GM18870 (cell line): ENCODE measurements around the gene BCAT1.
"Not testable (repeated sequence)": the region's sequence is repeated elsewhere in the genome, so short reads cannot be mapped to it uniquely, and the experiment has no call there.

Experiments used
- ATAC-seq: cut with Tn5 transposase; IDR thresholded peaks from one replicate; pipeline ENCODE4 v1.9.1; 2021; ENCODE audit warnings: moderate library complexity; ENCODE audit not compliant: unreplicated experiment

Gene BCAT1

DNA sequence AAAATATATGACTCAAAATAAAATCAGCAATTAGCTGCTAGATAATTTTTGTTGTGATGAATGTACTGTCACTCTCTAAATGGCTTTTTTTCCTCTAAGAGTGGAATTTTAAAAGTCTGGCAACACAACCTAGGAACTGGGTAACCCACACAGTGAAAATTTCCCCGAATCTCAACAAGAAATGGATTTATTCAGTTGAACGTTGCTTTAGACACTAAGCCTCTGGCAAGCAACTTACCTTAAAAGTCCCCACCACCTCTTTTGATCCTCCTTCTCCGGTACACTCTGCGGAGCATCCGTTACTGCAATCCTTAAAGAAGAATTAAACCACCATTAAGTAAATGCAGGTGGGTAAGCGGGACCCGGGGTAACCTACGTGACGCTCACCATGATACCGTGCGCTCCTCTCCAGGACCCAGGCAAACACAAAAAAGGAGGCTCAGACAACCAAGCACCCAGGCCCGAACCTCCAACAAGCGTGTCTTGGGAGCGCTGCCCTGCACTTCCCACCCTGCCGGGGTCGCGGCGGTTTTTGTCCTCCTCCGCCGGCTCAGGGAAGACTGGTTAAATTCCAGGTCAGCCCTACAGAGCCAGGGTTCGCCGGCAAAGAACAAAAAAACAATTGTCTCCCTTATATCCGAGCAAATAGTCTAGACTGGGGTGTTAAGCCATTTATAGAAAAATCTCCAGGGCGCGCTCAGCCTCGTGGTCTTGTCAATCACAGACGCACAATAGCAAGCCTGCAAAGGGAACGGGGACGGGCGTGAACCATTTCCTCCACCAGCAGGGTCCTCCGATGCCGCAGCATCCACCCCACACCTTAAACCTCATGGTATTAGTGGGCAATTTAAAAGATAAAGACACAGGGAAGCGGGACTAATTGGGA is 47.1 kb downstream of the BCAT1 start:
- no peak for ATAC-seq

DNA sequence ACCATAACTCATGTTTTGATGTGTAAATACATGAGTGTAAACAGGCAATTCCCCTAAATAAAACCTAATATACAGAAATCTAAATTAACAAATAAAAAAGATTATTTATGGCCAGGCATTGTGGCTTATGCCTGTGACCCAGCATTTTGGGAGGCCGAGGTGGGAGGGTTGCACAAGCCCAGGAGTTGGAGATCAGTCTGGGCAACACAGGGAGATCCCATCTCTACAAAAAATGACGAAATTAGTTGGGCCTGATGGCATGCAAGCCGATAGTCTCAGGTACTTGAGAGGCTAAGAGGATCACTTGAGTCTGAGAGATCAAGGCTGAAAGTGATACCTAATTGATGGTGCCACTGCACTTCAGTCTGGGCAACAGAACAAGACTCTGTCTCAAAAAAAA is 48.7 kb downstream of the BCAT1 start:
- ATAC-seq, result no peak

DNA sequence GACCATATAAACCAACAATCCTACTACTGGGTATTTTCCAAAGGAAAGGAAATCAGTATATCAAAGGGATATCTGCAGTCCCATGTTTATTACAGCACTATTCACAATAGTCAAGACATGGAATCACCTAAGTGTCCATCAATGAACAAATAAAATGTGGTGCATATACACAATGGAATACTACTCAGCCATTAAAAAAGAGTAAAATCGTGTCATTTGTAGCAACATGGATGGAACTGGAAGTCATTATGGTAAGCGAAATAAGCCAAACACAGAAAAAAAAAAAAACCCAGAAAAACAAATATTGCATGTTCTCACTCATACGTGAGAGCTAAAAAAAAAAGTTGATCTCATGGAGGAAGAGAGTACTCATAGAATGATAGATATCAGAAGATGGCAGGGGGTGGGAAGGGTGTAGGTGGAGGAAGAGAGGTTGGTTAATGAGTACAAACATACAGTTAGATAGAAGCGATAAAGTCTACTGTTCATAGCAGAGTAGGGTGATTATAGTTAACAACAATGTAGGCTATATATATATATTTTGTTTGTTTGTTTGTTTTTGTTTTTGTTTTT is 49.3 kb downstream of the BCAT1 start:
- ATAC-seq, result no peak

DNA sequence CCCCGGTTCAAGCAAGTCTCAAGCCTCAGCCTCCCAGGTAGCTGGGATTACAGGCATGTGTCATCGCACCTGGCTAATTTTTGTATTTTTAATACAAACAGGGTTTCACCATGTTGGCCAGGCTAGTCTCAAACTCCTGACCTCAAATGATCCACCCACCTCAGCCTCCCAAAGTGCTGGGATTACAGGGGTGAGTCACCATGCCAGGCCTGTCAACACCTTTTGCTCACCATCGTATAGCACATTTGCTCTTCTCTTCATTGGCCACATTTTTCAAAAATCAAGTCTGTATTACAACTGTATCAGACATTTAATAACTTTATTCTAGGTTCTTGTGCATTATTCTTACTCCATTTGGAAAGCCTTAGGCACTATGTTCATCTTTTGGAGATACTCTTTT is 50.3 kb downstream of the BCAT1 start:
- no peak for ATAC-seq

DNA sequence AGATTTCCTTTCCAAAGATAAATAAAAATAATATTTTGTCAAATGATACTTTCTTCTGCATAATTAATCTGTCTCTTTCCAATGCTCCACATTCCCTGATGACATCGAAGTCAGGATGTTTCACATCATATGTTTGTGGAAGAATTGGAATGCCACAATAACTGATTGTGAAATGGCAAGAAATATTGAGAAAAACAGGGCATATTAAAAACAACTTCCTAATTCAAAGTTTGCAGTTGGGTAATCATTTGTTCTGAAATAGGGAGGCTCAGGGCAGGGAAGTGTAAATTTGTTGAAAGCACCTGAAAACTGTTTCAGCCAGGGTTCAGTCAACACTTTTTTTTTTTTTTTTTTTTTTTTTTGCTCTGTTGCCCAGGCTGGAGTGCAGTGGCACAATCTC is 50.7 kb downstream of the BCAT1 start:
- ATAC-seq, result no peak

DNA sequence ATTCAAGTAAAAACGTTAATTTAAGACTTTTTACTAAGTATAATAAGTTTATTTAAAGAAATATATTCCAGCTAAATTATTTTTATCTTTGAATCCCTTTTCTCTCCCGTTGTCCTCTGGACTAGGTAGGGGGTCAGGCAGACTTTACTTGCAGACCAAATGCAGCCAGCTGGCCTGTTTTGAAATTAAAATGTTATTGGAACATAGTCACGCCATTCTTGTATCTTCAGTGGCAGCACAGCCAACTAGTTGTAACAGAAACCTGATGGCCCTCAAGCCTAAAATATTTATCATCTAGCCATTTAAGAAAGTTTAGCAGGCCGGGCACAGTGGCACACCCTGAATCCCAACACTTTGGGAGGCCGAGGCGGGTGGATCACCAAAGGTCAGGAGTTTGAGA is 52.7 kb downstream of the BCAT1 start:
- no peak for ATAC-seq

DNA sequence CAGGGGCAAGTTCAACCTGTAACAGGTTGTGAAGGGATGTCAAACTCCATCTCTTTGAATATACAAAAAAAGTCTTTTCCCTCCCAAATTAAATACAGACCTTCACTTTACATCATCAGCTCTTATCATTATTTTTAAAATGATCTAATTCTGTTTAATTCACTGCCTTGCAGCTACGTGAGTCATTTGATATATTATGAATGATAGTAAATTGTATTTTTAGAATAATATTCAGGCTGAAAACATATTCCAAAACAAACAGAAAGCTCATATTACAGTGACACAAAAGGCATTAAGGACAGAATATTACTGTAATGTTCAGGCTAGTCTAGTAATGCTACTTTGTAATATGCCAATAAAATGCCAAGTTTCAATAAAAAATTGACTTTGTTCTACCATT is 53.3 kb downstream of the BCAT1 start:
- no peak for ATAC-seq

DNA sequence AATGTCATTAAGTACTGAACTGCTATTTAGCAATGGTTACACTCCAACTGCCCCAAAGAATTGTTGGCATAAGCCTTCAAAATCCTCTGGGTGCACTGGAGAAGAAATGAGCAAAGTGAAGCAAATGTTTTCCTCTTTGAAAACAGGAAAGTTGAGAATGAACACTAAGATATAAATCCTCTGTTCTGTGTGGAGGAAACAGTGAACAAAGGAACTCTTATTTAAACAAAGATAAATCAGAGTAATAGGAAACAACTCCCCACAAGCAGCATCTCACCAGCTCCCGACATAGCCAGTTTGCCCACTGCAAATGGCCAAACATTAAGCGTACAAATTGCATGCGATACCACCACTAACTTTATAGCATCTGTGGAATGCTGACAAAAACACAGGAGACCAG is 54.0 kb downstream of the BCAT1 start:
- no peak for ATAC-seq

DNA sequence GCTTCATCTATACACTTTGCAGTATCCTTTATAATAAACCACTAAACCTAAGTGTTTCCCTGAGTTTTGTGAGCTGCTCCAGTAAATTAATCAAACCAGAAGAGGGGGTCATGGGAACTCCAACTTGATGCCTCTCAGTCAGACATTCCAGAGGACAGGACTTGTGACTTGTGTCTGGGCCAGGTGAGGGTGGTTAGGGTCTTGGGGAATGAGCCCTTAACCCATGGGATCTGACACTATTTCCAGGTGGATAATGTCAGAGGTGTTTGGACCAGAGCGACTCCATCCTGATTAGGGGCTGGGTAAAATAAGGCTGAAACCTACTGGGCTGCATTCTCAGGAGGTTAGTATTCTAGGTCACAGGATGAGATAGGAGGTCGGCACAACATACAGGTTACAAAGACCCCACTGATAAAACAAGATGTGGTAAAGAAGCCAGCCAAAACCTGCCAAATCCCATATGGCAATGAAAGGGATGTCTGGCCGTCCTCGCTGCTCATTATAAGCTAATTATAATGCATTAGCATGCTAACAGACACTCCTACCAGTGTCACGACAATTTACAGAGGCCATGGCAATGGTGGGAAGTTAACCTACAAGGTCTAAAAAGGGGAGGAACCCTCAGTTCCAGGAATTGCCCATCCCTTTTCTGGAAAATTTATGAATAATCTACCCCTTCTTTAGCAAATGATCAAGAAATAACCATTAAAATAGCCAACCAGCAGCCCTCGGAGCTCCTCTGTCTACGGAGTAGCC is 58.7 kb downstream of the BCAT1 start:
- no peak for ATAC-seq

DNA sequence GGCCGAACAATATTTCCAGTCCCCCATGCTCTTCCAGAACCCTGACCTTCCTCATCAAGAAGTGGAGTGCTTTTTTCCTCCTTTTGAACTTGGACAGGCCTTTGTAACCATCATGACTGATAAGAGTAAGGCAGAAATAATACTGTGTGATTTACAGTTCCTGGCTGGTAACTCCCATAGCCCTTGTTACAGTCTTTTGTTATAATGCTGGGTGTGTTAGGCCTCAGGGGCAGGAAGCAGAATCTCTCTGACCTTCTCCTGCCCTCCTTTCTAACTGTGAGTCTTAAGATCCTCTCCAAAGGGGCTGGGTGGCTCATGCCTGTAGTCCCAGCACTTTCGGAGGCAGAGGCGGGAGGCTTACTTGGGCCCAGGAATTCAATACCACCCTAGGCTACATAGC is 59.5 kb downstream of the BCAT1 start:
- no peak for ATAC-seq

DNA sequence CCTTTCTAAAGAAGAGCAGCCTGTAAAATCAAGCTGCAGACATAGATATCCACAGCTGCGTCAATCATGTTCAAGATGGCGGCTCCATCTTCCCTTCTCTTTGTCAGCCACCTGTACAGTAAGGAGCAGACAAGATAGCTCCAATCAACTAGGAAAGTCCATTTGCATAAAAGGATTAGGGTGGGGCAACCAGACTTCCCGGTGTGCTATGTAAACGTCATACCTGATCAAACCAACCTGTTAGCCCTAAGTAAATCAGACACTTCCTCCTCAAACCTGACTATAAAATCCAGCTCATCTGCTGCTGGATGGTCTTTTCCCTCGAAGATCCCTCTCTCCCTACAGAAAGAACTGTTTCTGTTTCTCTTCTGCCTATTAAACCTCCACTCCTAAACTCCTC is 60.1 kb downstream of the BCAT1 start:
- ATAC-seq, result no peak

DNA sequence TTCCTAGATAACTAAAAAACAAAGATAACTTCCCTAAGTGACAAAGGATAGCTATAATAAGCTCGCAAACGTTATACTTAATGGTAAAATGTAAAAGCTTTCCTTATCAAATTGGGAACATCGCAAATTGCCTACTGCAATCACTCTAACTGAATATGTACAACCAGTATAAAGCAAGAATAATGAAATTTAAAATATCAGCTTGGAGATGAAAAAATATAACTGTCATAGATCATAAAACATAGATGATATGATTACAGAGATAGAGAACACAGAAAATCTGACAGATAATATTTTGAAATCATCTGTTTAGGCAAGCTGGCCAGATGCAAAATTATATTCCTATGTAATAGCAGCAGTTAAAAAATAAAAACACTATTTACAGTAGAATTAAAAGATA is 64.0 kb downstream of the BCAT1 start:
- no peak for ATAC-seq

DNA sequence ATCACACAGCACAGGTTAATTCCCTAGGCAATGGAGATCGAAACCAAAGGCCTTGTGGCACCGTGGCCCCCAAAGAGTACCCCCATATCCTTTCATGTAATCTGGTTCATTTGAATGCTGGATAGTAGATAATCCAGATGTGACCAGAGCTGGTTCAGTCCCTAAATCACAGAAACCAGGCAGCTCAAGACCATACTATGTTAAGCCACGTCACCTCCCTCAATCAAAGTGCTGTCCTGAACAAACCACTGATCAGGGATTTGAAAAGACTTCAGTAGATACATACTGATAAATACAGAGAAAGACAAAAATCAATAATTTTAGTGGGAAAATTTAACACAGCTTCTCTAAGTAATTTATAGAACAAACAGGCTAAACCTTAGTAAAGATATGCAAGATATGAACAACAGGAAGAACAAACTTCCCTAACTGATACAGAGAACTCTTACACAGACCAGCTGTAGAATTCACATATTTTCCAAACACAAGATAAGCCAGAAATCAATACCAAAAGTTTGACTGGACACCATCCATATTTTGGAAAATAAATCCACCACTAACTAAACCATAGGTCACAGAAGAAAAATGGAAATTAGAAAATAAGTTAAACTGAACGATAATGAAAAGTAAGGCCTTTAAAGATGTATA is 67.1 kb downstream of the BCAT1 start:
- no peak for ATAC-seq

DNA sequence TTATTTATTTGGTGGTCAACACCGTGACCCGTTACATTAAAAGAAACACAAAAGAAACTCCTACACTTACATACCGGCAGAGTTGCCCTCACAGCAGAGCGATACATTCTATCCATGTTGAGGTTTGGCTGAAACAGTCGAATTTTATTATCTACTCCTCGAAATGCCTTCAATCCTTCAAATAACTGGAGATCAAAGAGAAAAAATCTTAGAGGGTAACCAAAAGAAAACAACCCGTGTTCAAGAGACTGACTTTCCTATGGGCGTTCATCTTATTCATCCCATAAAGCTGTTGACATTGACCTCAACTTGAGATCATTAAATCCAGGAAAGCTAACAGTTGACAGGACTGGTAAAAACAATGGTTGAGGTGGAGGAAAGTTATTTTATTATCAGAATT is 67.7 kb downstream of the BCAT1 start:
- no peak for ATAC-seq

DNA sequence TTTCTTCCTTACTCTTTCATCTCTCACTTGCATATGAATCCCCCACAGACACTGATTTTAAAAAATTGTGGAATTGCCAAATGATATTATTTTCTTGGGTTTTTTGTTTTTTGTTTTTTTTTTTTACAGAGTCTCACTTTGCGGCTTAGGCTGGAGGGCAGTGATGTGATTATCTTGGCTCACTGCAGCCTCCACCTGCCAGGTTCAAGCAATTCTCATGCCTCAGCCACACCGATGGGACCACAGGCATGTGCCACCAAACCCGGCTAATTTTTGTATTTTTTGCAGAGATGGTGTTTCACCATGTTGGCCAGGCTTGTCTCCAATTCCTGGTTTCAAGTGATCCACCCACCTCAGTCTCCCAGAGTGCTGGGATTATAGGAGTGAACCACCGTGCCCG is 68.2 kb downstream of the BCAT1 start:
- no peak for ATAC-seq

DNA sequence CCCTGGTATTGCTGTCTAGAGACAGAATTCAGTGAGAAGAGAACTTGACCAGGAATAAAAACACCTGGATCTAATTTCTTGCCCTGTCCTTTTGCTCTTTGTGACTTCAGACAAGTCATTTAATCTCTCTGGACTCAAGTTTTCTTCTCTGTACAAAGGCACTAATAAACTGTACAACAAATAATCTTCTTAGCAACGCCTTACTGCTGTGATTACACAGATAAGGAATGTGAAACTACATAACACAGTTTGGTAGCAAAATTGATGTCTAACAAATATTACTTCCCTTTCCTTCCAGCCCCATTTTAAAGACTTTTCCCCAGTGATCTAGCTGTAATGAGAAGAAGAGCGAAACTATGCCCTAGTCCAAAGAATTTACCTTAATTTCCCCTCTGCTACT is 69.3 kb downstream of the BCAT1 start:
- ATAC-seq, result no peak

DNA sequence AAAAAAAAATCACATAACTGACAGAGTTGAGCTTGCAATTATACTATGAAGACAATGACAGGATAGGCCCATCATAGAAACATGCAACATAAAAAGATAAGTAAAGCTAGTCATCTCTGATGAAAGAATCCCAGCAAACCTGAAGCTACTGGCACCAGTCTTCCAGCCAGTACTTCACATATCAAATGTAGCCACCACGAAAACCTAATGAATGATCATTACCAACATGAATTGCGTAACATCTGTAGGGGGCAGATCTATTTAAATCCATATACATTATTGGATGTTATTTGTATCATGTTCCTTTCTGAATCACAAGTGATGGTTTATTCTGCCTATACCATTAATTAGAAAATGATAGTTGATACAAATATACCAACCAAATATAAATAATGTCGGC is 73.9 kb downstream of the BCAT1 start:
- no peak for ATAC-seq

DNA sequence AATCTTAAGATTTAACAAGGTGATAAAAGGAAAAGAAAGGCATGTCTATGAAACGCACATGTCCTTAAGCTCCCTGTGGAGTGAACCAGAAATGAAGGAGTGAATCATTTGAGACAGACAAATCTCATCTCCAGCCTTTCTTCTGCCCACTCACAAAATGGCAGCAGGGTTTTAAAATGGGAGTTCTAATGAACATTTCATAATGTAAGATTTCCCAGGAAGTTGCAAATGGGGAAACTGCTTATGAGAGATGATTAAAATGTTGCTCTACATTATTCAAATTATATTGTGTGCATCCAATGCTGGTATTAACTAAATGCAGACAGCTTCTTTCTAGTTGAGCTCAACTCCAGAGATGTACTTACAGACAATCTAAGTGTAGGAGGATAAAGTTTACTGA is 76.7 kb downstream of the BCAT1 start:
- ATAC-seq, result no peak

DNA sequence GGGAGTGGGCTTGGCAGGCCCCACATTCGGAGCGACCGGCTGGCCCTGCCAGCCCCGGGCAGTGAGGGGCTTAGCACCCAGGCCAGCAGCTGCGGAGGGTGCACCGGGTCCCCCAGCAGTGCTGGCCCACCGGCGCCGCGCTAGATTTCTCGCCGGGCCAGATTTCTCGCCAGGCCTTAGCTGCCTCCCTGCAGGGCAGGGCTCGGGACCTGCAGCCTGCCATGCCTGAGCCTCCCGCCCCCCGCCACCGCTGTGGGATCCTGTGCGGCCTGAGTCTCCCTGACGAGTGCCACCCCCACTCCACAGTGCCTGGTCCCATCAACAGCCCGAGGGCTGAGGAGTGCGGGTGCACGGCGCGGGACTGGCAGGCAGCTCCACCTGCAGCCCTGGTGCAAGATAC is 82.8 kb downstream of the BCAT1 start:
- not testable (repeated sequence) for ATAC-seq

DNA sequence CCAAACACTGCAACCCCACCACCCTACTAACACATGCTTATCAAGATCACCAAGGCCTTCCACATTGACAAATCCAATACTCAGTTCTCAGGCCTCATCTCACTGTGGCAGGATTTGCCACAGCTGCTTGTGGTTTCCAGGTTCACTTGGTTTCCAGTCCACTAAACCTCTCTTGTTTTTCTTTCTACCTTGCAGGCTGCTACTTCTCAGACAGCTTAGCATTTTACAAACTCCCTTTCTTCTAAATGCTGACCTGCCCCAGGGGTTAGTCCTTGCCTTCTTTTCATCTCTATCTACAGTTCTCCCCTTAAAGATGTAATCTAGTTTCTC is 84.1 kb downstream of the BCAT1 start:
- ATAC-seq, result no peak

DNA sequence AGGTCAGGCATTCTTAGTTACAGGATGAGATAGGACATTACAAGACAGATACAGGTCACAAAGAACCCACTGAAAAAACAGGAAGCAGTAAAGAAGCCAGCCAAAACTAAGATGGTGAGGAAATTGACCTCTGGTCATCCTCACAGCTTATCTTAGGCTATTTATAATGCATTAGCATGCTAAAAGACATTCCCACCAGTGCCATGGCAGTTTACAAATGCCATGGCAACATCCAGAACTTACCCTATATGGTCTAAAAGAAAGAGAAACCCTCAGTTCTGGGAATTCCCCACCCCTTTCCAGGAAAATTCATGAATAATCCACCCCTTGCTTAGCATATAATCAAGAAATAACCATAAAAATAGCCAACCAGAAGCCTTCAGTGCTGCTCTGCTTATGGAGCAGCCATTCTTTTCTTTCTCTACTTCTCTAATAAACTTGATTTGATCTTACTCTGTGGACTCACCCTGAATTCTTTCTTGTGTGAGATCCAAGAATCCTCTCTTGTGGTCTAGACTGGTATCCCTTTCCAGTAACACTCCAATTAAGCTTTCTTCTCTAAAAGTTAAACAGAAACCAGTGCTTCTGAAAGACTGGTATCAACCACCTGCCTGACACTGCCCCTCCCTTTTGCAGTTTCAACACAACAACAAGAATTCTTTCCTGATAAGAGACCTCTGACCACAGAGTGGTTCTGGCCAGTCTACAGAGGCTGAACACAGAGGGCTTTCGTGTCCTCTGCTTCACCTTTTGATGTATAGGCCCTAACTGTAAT is 86.9 kb downstream of the BCAT1 start:
- ATAC-seq, result peak; percentile 86
